Loucy (cell line): ENCODE measurements around the gene UBTD2.

Source experiments
- CTCF ChIP-seq: fragments of 200-600 bp; sonication (generic); conservative IDR thresholded peaks from 2 replicates; pipeline ENCODE4 v1.5.1; 2014; ENCODE audit warnings: mild to moderate bottlenecking, antibody characterized with exemption, low read length
- EZH2phosphoT487 ChIP-seq: fragments of 200-600 bp; IDR thresholded peaks from 2 replicates; pipeline ENCODE4 v1.6.1; 2018; ENCODE audit warnings: antibody characterized with exemption, mild to moderate bottlenecking, moderate library complexity, borderline replicate concordance

DNA sequence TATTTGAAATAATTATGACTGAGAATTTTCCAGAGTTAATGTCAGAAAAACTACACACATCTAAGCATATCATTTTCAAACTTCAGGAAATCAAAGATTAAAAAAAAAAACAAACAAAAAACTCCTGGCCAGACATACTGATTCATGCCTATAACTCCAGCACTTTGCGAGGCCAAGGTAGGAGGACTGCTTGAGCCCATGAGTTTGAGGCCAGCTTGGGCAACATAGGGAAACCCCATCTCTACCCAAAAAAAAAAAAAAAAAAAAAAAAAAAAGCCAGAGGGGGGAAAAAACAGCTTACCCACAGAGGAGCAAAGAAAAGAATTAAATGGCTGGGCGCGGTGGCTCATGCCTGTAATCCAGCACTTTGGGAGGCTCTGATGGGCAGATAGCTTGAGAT, 67.2 kb downstream of the UBTD2 start:
- TF ChIP-seq CTCF (no peak), EZH2phosphoT487 (no peak)
